Endothelial cell of umbilical vein (primary cell): ENCODE results near the gene SERPINC1. TPM values are rescaled to one million over a fixed set of nuclear protein-coding genes. Genes with fewer than 3 reads are reported as not detected.

Experiments used
- BruUV-seq: library from RNA; stranded (reverse); fragments of 400-500 nt; replicated peaks from 2 replicates; lab custom pipeline; 2021; lab: Mats Ljungman, UMichigan
- CTCF ChIA-PET: fragments of 300-600, 350-600 bp; sonication (Branson Sonifier 250); formaldehyde crosslinking; loops from one replicate; lab custom pipeline; 2021; ENCODE audit warnings: antibody characterized with exemption, inconsistent platforms; lab: Charles Lee
- POLR2A ChIA-PET: fragments of 300-600, 350-600 bp; sonication (Branson Sonifier 250); formaldehyde crosslinking; loops from one replicate; lab custom pipeline; 2021; ENCODE audit warnings: antibody characterized with exemption, inconsistent platforms; lab: Charles Lee
- DNase-seq: peaks from one replicate; pipeline ENCODE4 v3.0.0-alpha.2; 2011; ENCODE audit warnings: low read depth, low spot score
- FAIRE-seq: peaks from 2 replicates; lab custom pipeline; 2011; peaks lifted over from hg19 to GRCh38; lab: Jason Lieb, UNC
- H2AFZ ChIP-seq: 2 replicates; pipeline ENCODE4 v1.6.0; 2012; ENCODE audit warnings: low read depth, low read length, control low read depth, inconsistent platforms
- H3K27ac ChIP-seq: 2 replicates; pipeline ENCODE4 v1.5.1; 2011; ENCODE audit warnings: low read depth, mild to moderate bottlenecking, control low read depth, low read length, moderate library complexity; ENCODE audit not compliant: insufficient read depth
- H3K27me3 ChIP-seq, 2 experiments: 2 replicates each; pipeline versions ENCODE4 v1.6.0 to v1.6.1; 2011; ENCODE audit warnings: low read length in 2 of 2, mixed read lengths in 1 of 2; ENCODE audit not compliant: control insufficient read depth in 2 of 2, insufficient read depth in 2 of 2
- H3K36me3 ChIP-seq, 2 experiments: 2 replicates in 1 of 2; 3 replicates in 1 of 2; pipeline ENCODE4 v1.5.1; 2011; ENCODE audit warnings: low read length in 2 of 2, mild to moderate bottlenecking in 1 of 2, moderate library complexity in 1 of 2; ENCODE audit not compliant: control insufficient read depth in 2 of 2, insufficient read depth in 2 of 2; ENCODE audit errors: extremely low read depth in 1 of 2
- H3K4me1 ChIP-seq: 3 replicates; pipeline ENCODE4 v1.5.1; 2011; ENCODE audit warnings: mild to moderate bottlenecking, low read length; ENCODE audit not compliant: control insufficient read depth, insufficient read depth; ENCODE audit errors: extremely low read depth
- H3K4me2 ChIP-seq: 2 replicates; pipeline ENCODE4 v1.6.1; 2011; ENCODE audit warnings: low read length, control low read depth, mixed read lengths; ENCODE audit not compliant: insufficient read depth
- H3K4me3 ChIP-seq, 3 experiments: fragments of 200-600 bp in 1 of 3; sonication (generic), shearing (Covaris generic) in 1 of 3; replicated peaks in 1 of 3; 2 replicates each; pipeline ENCODE4 v1.5.1; 2011 to 2016; ENCODE audit warnings: control low read depth in 3 of 3, low read length in 3 of 3, mild to moderate bottlenecking in 2 of 3, inconsistent platforms in 1 of 3, low read depth in 1 of 3, moderate library complexity in 1 of 3; ENCODE audit not compliant: insufficient read depth in 1 of 3
- H3K79me2 ChIP-seq: 2 replicates; pipeline ENCODE4 v1.6.0; 2012; ENCODE audit warnings: low read length, inconsistent platforms; ENCODE audit not compliant: control insufficient read depth, insufficient read depth
- H3K9ac ChIP-seq: replicated peaks from 2 replicates; pipeline ENCODE3; 2011; ENCODE audit warnings: low read length, control low read depth; ENCODE audit not compliant: insufficient read depth; ENCODE audit errors: extremely low read depth
- H3K9me1 ChIP-seq: replicated peaks from 3 replicates; pipeline ENCODE4 v1.6.0; 2011; ENCODE audit warnings: mild to moderate bottlenecking, low read length; ENCODE audit not compliant: control insufficient read depth, insufficient read depth; ENCODE audit errors: extremely low read depth
- H3K9me3 ChIP-seq: replicated peaks from 2 replicates; pipeline ENCODE4 v1.5.1; 2012; ENCODE audit warnings: low read length, inconsistent platforms; ENCODE audit not compliant: control insufficient read depth, insufficient read depth
- H4K20me1 ChIP-seq: replicated peaks from 2 replicates; pipeline ENCODE3; 2011; ENCODE audit warnings: mild to moderate bottlenecking, low read length; ENCODE audit not compliant: control insufficient read depth, insufficient read depth; ENCODE audit errors: extremely low read depth
- CTCF ChIP-seq, 2 donors: IDR thresholded peaks; 1 replicate in 1 of 2; 2 replicates in 1 of 2; pipeline ENCODE4 v1.5.1; 2011; ENCODE audit warnings: low read length in 2 of 2, mild to moderate bottlenecking in 2 of 2, moderate library complexity in 2 of 2, control low read depth in 1 of 2, inconsistent platforms in 1 of 2, low read depth in 1 of 2; ENCODE audit not compliant: insufficient read depth in 1 of 2; ENCODE audit errors: extremely low read depth in 1 of 2
- EZH2 ChIP-seq: IDR thresholded peaks from 2 replicates; pipeline ENCODE4 v1.6.1; 2012; ENCODE audit warnings: borderline replicate concordance, low read depth, mild to moderate bottlenecking, moderate library complexity, low read length, inconsistent platforms; ENCODE audit not compliant: severe bottlenecking
- FOS ChIP-seq: IDR thresholded peaks from 2 replicates; pipeline ENCODE4 v1.6.1; 2011; ENCODE audit warnings: mild to moderate bottlenecking, low read length, moderate library complexity, borderline replicate concordance; ENCODE audit not compliant: insufficient read depth
- GATA2 ChIP-seq: IDR thresholded peaks from 2 replicates; pipeline ENCODE4 v1.7.0; 2011; ENCODE audit warnings: low read depth, mild to moderate bottlenecking, moderate library complexity, mixed read lengths, low read length; ENCODE audit not compliant: insufficient read length, insufficient read depth
- JUN ChIP-seq: IDR thresholded peaks from 2 replicates; pipeline ENCODE4 v1.6.1; 2011; ENCODE audit warnings: borderline replicate concordance, low read depth; ENCODE audit not compliant: insufficient read length, insufficient read depth
- MYC ChIP-seq: IDR thresholded peaks from one replicate; pipeline ENCODE4 v1.6.1; 2011; ENCODE audit warnings: mild to moderate bottlenecking, low read depth, low read length
- POLR2A ChIP-seq: IDR thresholded peaks from 2 replicates; pipeline ENCODE4 v1.6.1; 2012; ENCODE audit warnings: low read depth, mild to moderate bottlenecking, control low read depth, low read length
- POLR2AphosphoS5 ChIP-seq: IDR thresholded peaks from 2 replicates; pipeline ENCODE4 v1.6.1; 2012; ENCODE audit warnings: low read depth, mild to moderate bottlenecking, control low read depth, low read length, moderate library complexity; ENCODE audit not compliant: insufficient read depth
- dilution Hi-C: fragments of 300-500 bp; cut with MboI; formaldehyde crosslinking; loops from one replicate; pipeline ENCODE4 v1.15.0; 2019; ENCODE audit warnings: low sequenced_read_pairs; ENCODE audit not compliant: extremely low pct_ligation_motif_present
- intact Hi-C: fragments of 100-400 bp; cut with micrococcal nuclease; formaldehyde crosslinking; loops from one replicate; pipeline ENCODE4 v1.10.0; 2022
- polyA plus RNA-seq, 4 experiments: library from polyadenylated mRNA; depleted of rRNA in 3 of 4; stranded (reverse) in 3 of 4; unstranded in 1 of 4; fragments of >200 nt; gene quantifications; 2 replicates each; pipeline versions ENCODE4 v1.2.1 to v1.2.3, GENCODE V29; 2011 to 2012; ENCODE audit warnings: missing spikeins in 1 of 4
- total RNA-seq: library from RNA; stranded (reverse); gene quantifications from 2 replicates; pipeline ENCODE4 v1.2.3, GENCODE V29; 2021

Gene SERPINC1
- total and polyA plus RNA-seq, 2 donors (not counting 3 experiments of a cell fraction or from before 2014, with no cell fraction given) = 0.06 to 0.35 TPM

- no peaks in the 10 kb centered on the region for H3K27me3 ChIP-seq
- no peak overlapping the region for H3K27ac ChIP-seq
- dilution Hi-C loops = no loop called here
- no peaks in the 10 kb centered on the region for H4K20me1 ChIP-seq
- no peak overlapping the region for H2AFZ ChIP-seq
- H3K4me1 ChIP-seq = peaks cover 11% of the 10 kb centered on the region
- no peak for TF ChIP-seq GATA2
- TF ChIP-seq POLR2AphosphoS5 = no peak
- no peak for TF ChIP-seq EZH2
- no peak for TF ChIP-seq JUN
- no peak for TF ChIP-seq FOS
- no peak for TF ChIP-seq POLR2A
- no peak for TF ChIP-seq CTCF (IDR thresholded peaks at IDR 0.05; ENCODE audit: extremely low read depth in 1 of 2, insufficient read depth in 1 of 2, low read depth in 1 of 2, low read length in 2 of 2)
- TF ChIP-seq MYC = no peak
- ChIA-PET CTCF (no interaction called here), POLR2A (no interaction called here)
- BruUV-seq = no TSS peak
- H3K79me2 ChIP-seq = no peaks in the 10 kb centered on the region
- intact Hi-C loops = no loop called here
- no peak overlapping the region for H3K4me2 ChIP-seq
- FAIRE-seq (no peak), DNase-seq (no peak)
- peaks cover 13 to 14% of the 10 kb centered on the region in 2 experiments for H3K36me3 ChIP-seq
- H3K9ac ChIP-seq = no peak overlapping the region
- no peak overlapping the region for H3K4me3 ChIP-seq
- no peaks in the 10 kb centered on the region for H3K9me3 ChIP-seq
- no peaks in the 10 kb centered on the region for H3K9me1 ChIP-seq
These were observed 31.5 kb upstream of the SERPINC1 start for GRCh38 chr1:173948594-173948993.
